Neural progenitor cell (in vitro differentiated cells): ENCODE data around the gene AMMECR1. TPM values are rescaled to one million over a fixed set of nuclear protein-coding genes. Genes with fewer than 3 reads are reported as not detected.

Source experiments
- DNase-seq: peaks from one replicate; pipeline ENCODE4 v3.0.0-alpha.2; 2016; ENCODE audit warnings: low spot score
- H2AFZ ChIP-seq: fragments of 200-600 bp; sonication (generic); replicated peaks from 2 replicates; pipeline ENCODE4 v1.6.1; 2016; ENCODE audit warnings: antibody characterized with exemption
- H3F3A ChIP-seq: fragments of 200-600 bp; sonication (generic); 2 replicates; pipeline ENCODE4 v1.6.1; 2016; ENCODE audit warnings: antibody characterized with exemption, low read depth
- H3K27ac ChIP-seq: fragments of 200-600 bp; sonication (generic); 2 replicates; pipeline ENCODE4 v1.5.1; 2016; ENCODE audit warnings: mild to moderate bottlenecking
- H3K27me3 ChIP-seq: fragments of 200-600 bp; sonication (generic); 2 replicates; pipeline ENCODE4 v1.6.1; 2016; ENCODE audit warnings: mild to moderate bottlenecking, moderate library complexity
- H3K36me3 ChIP-seq: fragments of 200-600 bp; sonication (generic); 2 replicates; pipeline ENCODE4 v1.5.1; 2016
- H3K4me1 ChIP-seq: fragments of 200-600 bp; sonication (generic); 2 replicates; pipeline ENCODE4 v1.6.1; 2016; ENCODE audit warnings: mixed run types
- H3K4me2 ChIP-seq: fragments of 200-600 bp; sonication (generic); 2 replicates; pipeline ENCODE4 v1.6.1; 2016
- H3K4me3 ChIP-seq: fragments of 200-600 bp; sonication (generic); 2 replicates; pipeline ENCODE4 v1.5.1; 2016
- H3K79me2 ChIP-seq: fragments of 200-600 bp; sonication (generic); 2 replicates; pipeline ENCODE4 v1.6.1; 2016; ENCODE audit warnings: low read depth
- H3K9ac ChIP-seq: fragments of 200-600 bp; sonication (generic); 2 replicates; pipeline ENCODE4 v1.6.1; 2016
- H3K9me3 ChIP-seq: fragments of 200-600 bp; sonication (generic); 2 replicates; pipeline ENCODE4 v1.5.1; 2016; ENCODE audit warnings: low read depth
- H4K20me1 ChIP-seq: fragments of 200-600 bp; sonication (generic); 2 replicates; pipeline ENCODE4 v1.6.1; 2016; ENCODE audit warnings: low read depth
- H3K27ac Mint-ChIP-seq: 3 replicates; pipeline ENCODE4 v1.8.0; 2021; ENCODE audit warnings: mixed read lengths
- H3K27me3 Mint-ChIP-seq: 2 replicates; pipeline ENCODE4 v1.8.0; 2022; ENCODE audit warnings: low read depth, mild to moderate bottlenecking, inconsistent platforms, moderate library complexity, mixed read lengths; ENCODE audit not compliant: insufficient read depth
- H3K36me3 Mint-ChIP-seq: 3 replicates; pipeline ENCODE4 v1.8.0; 2021; ENCODE audit warnings: mixed read lengths
- H3K4me1 Mint-ChIP-seq: 3 replicates; pipeline ENCODE4 v1.8.0; 2021; ENCODE audit warnings: mixed read lengths
- H3K4me3 Mint-ChIP-seq: 3 replicates; pipeline ENCODE4 v1.8.0; 2021; ENCODE audit warnings: mild to moderate bottlenecking, moderate library complexity, mixed read lengths
- H3K9me3 Mint-ChIP-seq: 3 replicates; pipeline ENCODE4 v1.8.0; 2020; ENCODE audit warnings: mixed read lengths
- CTCF ChIP-seq: fragments of 200-600 bp; sonication (generic); IDR thresholded peaks from 2 replicates; pipeline ENCODE4 v1.5.1; 2017; ENCODE audit warnings: antibody characterized with exemption, mild to moderate bottlenecking
- EZH2 ChIP-seq: fragments of 200-600 bp; sonication (generic); IDR thresholded peaks from 2 replicates; pipeline ENCODE4 v1.6.1; 2017; ENCODE audit warnings: antibody characterized with exemption, mild to moderate bottlenecking, moderate library complexity
- EZH2phosphoT487 ChIP-seq: fragments of 200-600 bp; sonication (generic); IDR thresholded peaks from 2 replicates; pipeline ENCODE4 v1.6.1; 2017; ENCODE audit warnings: antibody characterized with exemption
- total RNA-seq: library from RNA; depleted of rRNA; stranded (reverse); fragments of >200 nt; gene quantifications from 2 replicates; pipeline ENCODE4 v1.2.3, GENCODE V29; 2015; ENCODE audit warnings: low replicate concordance

The AMMECR1 gene
- total RNA-seq, 1 donor from 2014 or later, result 20.3 TPM

DNA sequence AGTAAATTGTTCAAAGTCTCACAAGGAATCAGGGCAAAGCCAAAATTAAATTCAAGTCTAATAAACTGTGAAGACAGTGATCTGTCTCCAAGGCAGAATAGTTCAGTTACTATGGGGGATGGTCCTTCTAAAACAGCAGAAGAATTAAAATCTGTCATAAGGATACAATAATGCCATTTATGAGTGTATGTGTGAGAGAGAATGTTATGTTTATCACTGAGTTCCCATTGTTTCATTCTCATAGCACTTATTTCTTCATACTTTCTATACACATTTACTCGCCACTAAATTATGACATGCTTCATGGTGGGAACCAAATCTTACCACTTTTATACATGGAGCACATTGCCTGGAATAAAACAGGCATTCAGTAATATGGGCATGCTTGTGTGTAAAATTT lies 102.5 kb downstream of the AMMECR1 start:
- H3K4me3 ChIP-seq, result no peak overlapping the region
- Mint-ChIP-seq H3K9me3 (no peaks in the 10 kb centered on the region), H3K27me3 (no peaks in the 10 kb centered on the region), H3K27ac (no peak overlapping the region), H3K4me3 (no peak overlapping the region), H3K4me1 (no peaks in the 10 kb centered on the region), H3K36me3 (no peaks in the 10 kb centered on the region)
- H3K9ac ChIP-seq, result no peak overlapping the region
- H3K27me3 ChIP-seq, result no peaks in the 10 kb centered on the region
- H3K79me2 ChIP-seq, result no peaks in the 10 kb centered on the region
- no peak overlapping the region for H3K27ac ChIP-seq
- H3K4me2 ChIP-seq, result no peak overlapping the region
- H3K4me1 ChIP-seq, result no peaks in the 10 kb centered on the region
- H3F3A ChIP-seq, result no peaks in the 10 kb centered on the region
- no peaks in the 10 kb centered on the region for H4K20me1 ChIP-seq
- no peaks in the 10 kb centered on the region for H3K9me3 ChIP-seq
- TF ChIP-seq EZH2phosphoT487, result no peak
- no peak for TF ChIP-seq CTCF
- TF ChIP-seq EZH2, result no peak
- no peak for DNase-seq
- no peaks in the 10 kb centered on the region for H3K36me3 ChIP-seq
- H2AFZ ChIP-seq, result no peak overlapping the region

GRCh38 chrX:110214684-110215083 lies 103.2 kb downstream of the AMMECR1 start:
- DNase-seq, result no peak
- no peak overlapping the region for H3K4me3 Mint-ChIP-seq
- H3K27ac Mint-ChIP-seq, result no peak overlapping the region

GRCh38 chrX:110213183-110213582 lies 104.7 kb downstream of the AMMECR1 start:
- H3K27me3 ChIP-seq, result no peaks in the 10 kb centered on the region
- TF ChIP-seq EZH2 (no peak), EZH2phosphoT487 (no peak), CTCF (no peak)
- H3K79me2 ChIP-seq, result no peaks in the 10 kb centered on the region
- H3K4me3 Mint-ChIP-seq, result no peak overlapping the region
- no peaks in the 10 kb centered on the region for H3F3A ChIP-seq
- H2AFZ ChIP-seq, result no peak overlapping the region
- no peak overlapping the region for H3K27ac ChIP-seq
- no peak for DNase-seq
- H3K9me3 Mint-ChIP-seq, result no peaks in the 10 kb centered on the region
- no peaks in the 10 kb centered on the region for H3K27me3 Mint-ChIP-seq
- H3K27ac Mint-ChIP-seq, result no peak overlapping the region
- H3K4me3 ChIP-seq, result no peak overlapping the region
- no peaks in the 10 kb centered on the region for H3K4me1 Mint-ChIP-seq
- H3K36me3 Mint-ChIP-seq, result no peaks in the 10 kb centered on the region
- no peak overlapping the region for H3K4me2 ChIP-seq
- no peak overlapping the region for H3K9ac ChIP-seq
- H3K36me3 ChIP-seq, result no peaks in the 10 kb centered on the region
- no peaks in the 10 kb centered on the region for H4K20me1 ChIP-seq
- H3K4me1 ChIP-seq, result no peaks in the 10 kb centered on the region
- no peaks in the 10 kb centered on the region for H3K9me3 ChIP-seq

More at GRCh38 chrX:110214684-110215083, 103.2 kb downstream of the AMMECR1 start:
- Histone ChIP-seq H3K36me3 (no peaks in the 10 kb centered on the region), H3K27ac (no peak overlapping the region), H3K9ac (no peak overlapping the region), H3K27me3 (no peaks in the 10 kb centered on the region), H2AFZ (no peak overlapping the region), H3K4me3 (no peak overlapping the region), H3K9me3 (no peaks in the 10 kb centered on the region), H3K79me2 (no peaks in the 10 kb centered on the region), H4K20me1 (no peaks in the 10 kb centered on the region), H3K4me1 (no peaks in the 10 kb centered on the region), H3K4me2 (no peak overlapping the region), H3F3A (no peaks in the 10 kb centered on the region)
- Mint-ChIP-seq H3K27me3 (no peaks in the 10 kb centered on the region), H3K36me3 (no peaks in the 10 kb centered on the region), H3K4me1 (no peaks in the 10 kb centered on the region), H3K9me3 (no peaks in the 10 kb centered on the region)
- TF ChIP-seq CTCF (no peak), EZH2phosphoT487 (no peak), EZH2 (no peak)
